HCT116 (cell line): ENCODE data around the gene MX2. TPM values are rescaled to one million over a fixed set of nuclear protein-coding genes. Genes with fewer than 3 reads are reported as not detected.

Experiments
- ATAC-seq: fragments of 200-7000 bp; cut with Tn5 transposase; 2 replicates; pipeline ENCODE4 v1.9.1; 2020; ENCODE audit warnings: mild to moderate bottlenecking, moderate library complexity
- BruUV-seq: library from RNA; stranded (reverse); fragments of 400-500 nt; replicated peaks from 2 replicates; lab custom pipeline; 2021; lab: Mats Ljungman, UMichigan
- CTCF ChIA-PET: fragments of 300-600 bp; sonication (Branson Sonifier 250); formaldehyde crosslinking; loops from one replicate; lab custom pipeline; 2021; ENCODE audit warnings: antibody characterized with exemption; lab: Charles Lee
- POLR2A ChIA-PET: fragments of 300-600, 350-600 bp; sonication (Branson Sonifier 250); formaldehyde crosslinking; loops from one replicate; lab custom pipeline; 2021; ENCODE audit warnings: antibody characterized with exemption; lab: Charles Lee
- RAD21 ChIA-PET, 2 experiments: fragments of 300-600 bp; sonication (Branson Sonifier 250); formaldehyde crosslinking; loops; one replicate each; lab custom pipeline; 2023; ENCODE audit warnings: low total read pairs in 2 of 2; ENCODE audit not compliant: uncharacterized antibody in 2 of 2, unreplicated experiment in 2 of 2, low non-redundant PET in 1 of 2; lab: Charles Lee
- DNase-seq: peaks from one replicate; pipeline ENCODE4 v3.0.0-alpha.2; 2010; ENCODE audit warnings: low read depth, low spot score
- H2AFZ ChIP-seq: fragments of 200-600 bp; shearing (Covaris generic), sonication (generic); 2 replicates; pipeline ENCODE4 v1.6.1; 2017; ENCODE audit warnings: low read depth, mixed run types, mixed read lengths, antibody characterized with exemption, low read length; ENCODE audit not compliant: poor library complexity, severe bottlenecking
- H3K27ac ChIP-seq: 2 replicates; pipeline ENCODE4 v1.5.1; 2012; ENCODE audit warnings: low read depth, low read length
- H3K27me3 ChIP-seq: fragments of 200-600 bp; sonication (generic); 2 replicates; pipeline ENCODE4 v1.6.1; 2016; ENCODE audit warnings: mixed run types, low read length, mixed read lengths; ENCODE audit not compliant: insufficient read depth
- H3K36me3 ChIP-seq, 2 experiments: fragments of 200-500 bp in 1 of 2; fragments of 200-600 bp in 1 of 2; sonication (Bioruptor generic) in 1 of 2; sonication (generic) in 1 of 2; 2 replicates each; pipeline versions ENCODE4 v1.5.1 to v1.6.1; 2014 to 2016; ENCODE audit warnings: low read length in 2 of 2, inconsistent platforms in 1 of 2, mixed read lengths in 1 of 2, mixed run types in 1 of 2; ENCODE audit not compliant: insufficient read depth in 2 of 2, control insufficient read depth in 1 of 2
- H3K4me1 ChIP-seq, 2 experiments: fragments of 200-600 bp in 1 of 2; sonication (generic) in 1 of 2; 2 replicates each; pipeline versions ENCODE4 v1.5.1 to v1.6.1; 2012 to 2017; ENCODE audit warnings: low read length in 2 of 2, inconsistent platforms in 1 of 2, mild to moderate bottlenecking in 1 of 2, mixed read lengths in 1 of 2, mixed run types in 1 of 2, moderate library complexity in 1 of 2; ENCODE audit not compliant: insufficient read depth in 2 of 2, control insufficient read depth in 1 of 2
- H3K4me2 ChIP-seq: fragments of 200-600 bp; sonication (generic); 2 replicates; pipeline ENCODE4 v1.6.1; 2017; ENCODE audit warnings: mixed run types, low read length, mixed read lengths
- H3K4me3 ChIP-seq, 2 experiments: fragments of 200-600 bp in 1 of 2; sonication (generic) in 1 of 2; replicated peaks in 1 of 2; 2 replicates each; pipeline ENCODE4 v1.5.1; 2011 to 2016; ENCODE audit warnings: low read length in 2 of 2, control low read depth in 1 of 2, low read depth in 1 of 2, mild to moderate bottlenecking in 1 of 2, mixed read lengths in 1 of 2, mixed run types in 1 of 2
- H3K79me2 ChIP-seq: fragments of 200-600 bp; sonication (generic); 2 replicates; pipeline ENCODE4 v1.6.1; 2017; ENCODE audit warnings: mild to moderate bottlenecking, mixed run types, low read length, moderate library complexity, mixed read lengths; ENCODE audit not compliant: insufficient read depth
- H3K9ac ChIP-seq: fragments of 200-600 bp; sonication (generic); 2 replicates; pipeline ENCODE4 v1.6.1; 2016; ENCODE audit warnings: low read length, mixed read lengths
- H3K9me2 ChIP-seq: fragments of 200-600 bp; sonication (generic), shearing (Covaris generic); 2 replicates; pipeline ENCODE4 v1.6.1; 2017; ENCODE audit warnings: mixed run types, mild to moderate bottlenecking, moderate library complexity; ENCODE audit not compliant: insufficient read depth
- H3K9me3 ChIP-seq, 2 experiments: fragments of 200-500 bp in 1 of 2; fragments of 200-600 bp in 1 of 2; sonication (Bioruptor generic) in 1 of 2; sonication (generic) in 1 of 2; 2 replicates each; pipeline ENCODE4 v1.6.1; 2014 to 2017; ENCODE audit warnings: low read length in 2 of 2, mixed read lengths in 2 of 2, inconsistent platforms in 1 of 2, low read depth in 1 of 2, mild to moderate bottlenecking in 1 of 2, mixed run types in 1 of 2, moderate library complexity in 1 of 2; ENCODE audit not compliant: control insufficient read depth in 1 of 2, insufficient read depth in 1 of 2
- H4K20me1 ChIP-seq: fragments of 200-600 bp; sonication (generic), shearing (Covaris generic); 2 replicates; pipeline ENCODE4 v1.6.1; 2017; ENCODE audit warnings: mixed run types, mild to moderate bottlenecking, moderate library complexity; ENCODE audit not compliant: insufficient read depth
- CEBPB ChIP-seq: IDR thresholded peaks from 2 replicates; pipeline ENCODE4 v1.6.1; 2012; ENCODE audit warnings: low read depth
- ELF1 ChIP-seq: IDR thresholded peaks from 2 replicates; pipeline ENCODE4 v1.6.1; 2012; ENCODE audit warnings: low read depth, borderline replicate concordance
- EZH2 ChIP-seq: fragments of 200-600 bp; sonication (generic); IDR thresholded peaks from 2 replicates; pipeline ENCODE4 v1.6.1; 2017; ENCODE audit warnings: antibody characterized with exemption, mixed run types
- EZH2phosphoT487 ChIP-seq: fragments of 200-600 bp; IDR thresholded peaks from 2 replicates; pipeline ENCODE4 v1.6.1; 2018; ENCODE audit warnings: antibody characterized with exemption, borderline replicate concordance
- FOSL1 ChIP-seq: IDR thresholded peaks from 2 replicates; pipeline ENCODE4 v1.6.1; 2012; ENCODE audit warnings: low read depth
- JUND ChIP-seq: IDR thresholded peaks from 2 replicates; pipeline ENCODE4 v1.6.1; 2012
- POLR2A ChIP-seq: IDR thresholded peaks from 2 replicates; pipeline ENCODE4 v1.7.0; 2011; ENCODE audit warnings: borderline replicate concordance; ENCODE audit not compliant: insufficient read depth, insufficient read length; ENCODE audit errors: extremely low read depth
- POLR2AphosphoS5 ChIP-seq: IDR thresholded peaks from 2 replicates; pipeline ENCODE4 v1.6.1; 2011; ENCODE audit warnings: mild to moderate bottlenecking, low read depth, low read length, moderate library complexity
- RAD21 ChIP-seq: IDR thresholded peaks from 2 replicates; pipeline ENCODE4 v1.6.1; 2012; ENCODE audit warnings: low read depth, mild to moderate bottlenecking
- SRF ChIP-seq: IDR thresholded peaks from 2 replicates; pipeline ENCODE4 v1.6.1; 2012; ENCODE audit warnings: low read depth
- YY1 ChIP-seq: IDR thresholded peaks from 2 replicates; pipeline ENCODE4 v1.6.1; 2011; ENCODE audit warnings: low read length, low read depth, moderate library complexity, mild to moderate bottlenecking; ENCODE audit not compliant: insufficient replicate concordance; ENCODE audit errors: extremely low read depth
- ZNF274 ChIP-seq: fragments of 200-500 bp; sonication (Bioruptor generic); IDR thresholded peaks from 2 replicates; pipeline ENCODE4 v1.6.1; 2014; ENCODE audit warnings: mild to moderate bottlenecking, low read depth, low read length, inconsistent platforms
- intact Hi-C: fragments of 100-400 bp; cut with micrococcal nuclease; formaldehyde crosslinking; loops from 2 replicates; pipeline ENCODE4 v1.10.0; 2022
- total RNA-seq: library from RNA; stranded (reverse); gene quantifications from one replicate; pipeline ENCODE4 v1.2.1, GENCODE V29; 2021; ENCODE audit not compliant: unreplicated experiment
- TF ChIP-seq, protein P1 (sequence below): IDR thresholded peaks from 2 replicates; pipeline ENCODE4 v1.6.1; 2011; ENCODE audit warnings: mild to moderate bottlenecking, low read length, moderate library complexity; ENCODE audit not compliant: insufficient replicate concordance; ENCODE audit errors: extremely low read depth
- TF ChIP-seq, protein P2 (sequence below): IDR thresholded peaks from 2 replicates; pipeline ENCODE4 v1.6.1; 2012
- TF ChIP-seq, protein P3 (sequence below), 3 experiments: fragments of 200-600 bp in 1 of 3; sonication (generic) in 1 of 3; IDR thresholded peaks in 2 of 3; conservative IDR thresholded peaks in 1 of 3; 2 replicates each; pipeline ENCODE4 v1.5.1; 2012 to 2017; ENCODE audit warnings: low read depth in 2 of 3, low read length in 2 of 3, antibody characterized with exemption in 1 of 3, borderline replicate concordance in 1 of 3, control low read depth in 1 of 3, mild to moderate bottlenecking in 1 of 3, mixed read lengths in 1 of 3, mixed run types in 1 of 3, moderate library complexity in 1 of 3; ENCODE audit not compliant: insufficient read depth in 1 of 3
- TF ChIP-seq, protein P4 (sequence below): IDR thresholded peaks from 2 replicates; pipeline ENCODE4 v1.6.1; 2012

MX2 gene
- total RNA-seq, 1 experiment from 2014 or later, result 0.22 TPM

DNA sequence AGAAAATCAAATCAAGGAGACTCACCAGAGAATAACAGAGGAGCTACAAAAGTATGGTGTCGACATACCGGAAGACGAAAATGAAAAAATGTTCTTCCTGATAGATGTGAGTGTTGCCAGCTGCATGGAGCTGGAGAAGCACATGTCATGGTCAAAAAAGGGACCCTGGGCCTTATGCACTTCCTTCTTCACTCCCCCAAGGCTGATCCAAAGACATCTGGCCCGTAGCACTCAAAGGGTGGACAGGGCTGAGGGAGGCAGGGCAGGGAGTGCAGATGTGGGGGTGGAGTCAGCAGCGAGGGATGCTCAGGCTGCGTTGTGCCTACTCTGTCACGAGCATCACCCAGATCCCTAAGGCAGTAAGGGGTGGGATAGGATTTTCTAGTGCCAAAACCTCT is 83.6 kb downstream of the MX2 start:
- H3K4me1 ChIP-seq, result no peaks in the 10 kb centered on the region
- H3K36me3 ChIP-seq, result no peaks in the 10 kb centered on the region
- ATAC-seq, result no peak
- H3K9ac ChIP-seq, result no peak overlapping the region
- H3K27me3 ChIP-seq, result no peaks in the 10 kb centered on the region
- RAD21 ChIA-PET, result no interaction called here
- CTCF ChIA-PET, result no interaction called here
- no peak for TF ChIP-seq ELF1
- no peak for TF ChIP-seq EZH2phosphoT487
- TF ChIP-seq EZH2, result no peak
- TF ChIP-seq JUND, result no peak
- no peak for TF ChIP-seq YY1
- H3K79me2 ChIP-seq, result no peaks in the 10 kb centered on the region
- intact Hi-C loops, result no loop called here
- H2AFZ ChIP-seq, result no peak overlapping the region
- H3K4me2 ChIP-seq, result no peak overlapping the region
- H3K9me2 ChIP-seq, result no peaks in the 10 kb centered on the region
- no peak overlapping the region for H3K27ac ChIP-seq
- no peak overlapping the region for H3K4me3 ChIP-seq
- POLR2A ChIA-PET, result no interaction called here
- no peaks in the 10 kb centered on the region for H3K9me3 ChIP-seq
- DNase-seq, result no peak
- H4K20me1 ChIP-seq, result no peaks in the 10 kb centered on the region
- BruUV-seq, result no TSS peak

DNA sequence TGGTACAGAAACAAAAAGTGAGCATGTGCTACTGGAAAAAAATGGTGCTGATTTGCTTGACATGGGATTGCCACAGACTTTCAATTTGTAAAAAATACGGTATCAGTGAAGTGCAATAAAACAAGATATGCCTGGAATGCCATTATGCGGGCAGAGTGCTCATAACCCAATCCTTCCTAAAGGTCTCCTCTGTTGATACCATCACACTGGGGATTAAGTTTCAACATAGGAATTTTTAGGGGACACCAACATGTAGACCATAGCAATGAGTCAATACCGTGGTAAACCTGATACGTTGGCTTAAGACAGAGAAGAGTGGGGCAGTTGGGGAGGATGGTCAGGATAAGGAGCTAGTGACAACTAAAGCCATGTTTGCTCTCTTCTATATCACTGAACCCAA is 84.8 kb downstream of the MX2 start:
- Histone ChIP-seq H3K9me3 (no peaks in the 10 kb centered on the region), H3K4me2 (no peak overlapping the region)
- POLR2A ChIA-PET, result no interaction called here
- TF ChIP-seq POLR2A (no peak), RAD21 (no peak), POLR2AphosphoS5 (no peak), CEBPB (no peak), SRF (no peak), FOSL1 (no peak), ZNF274 (no peak), YY1 (no peak)
- TF ChIP-seq, protein P1, sequence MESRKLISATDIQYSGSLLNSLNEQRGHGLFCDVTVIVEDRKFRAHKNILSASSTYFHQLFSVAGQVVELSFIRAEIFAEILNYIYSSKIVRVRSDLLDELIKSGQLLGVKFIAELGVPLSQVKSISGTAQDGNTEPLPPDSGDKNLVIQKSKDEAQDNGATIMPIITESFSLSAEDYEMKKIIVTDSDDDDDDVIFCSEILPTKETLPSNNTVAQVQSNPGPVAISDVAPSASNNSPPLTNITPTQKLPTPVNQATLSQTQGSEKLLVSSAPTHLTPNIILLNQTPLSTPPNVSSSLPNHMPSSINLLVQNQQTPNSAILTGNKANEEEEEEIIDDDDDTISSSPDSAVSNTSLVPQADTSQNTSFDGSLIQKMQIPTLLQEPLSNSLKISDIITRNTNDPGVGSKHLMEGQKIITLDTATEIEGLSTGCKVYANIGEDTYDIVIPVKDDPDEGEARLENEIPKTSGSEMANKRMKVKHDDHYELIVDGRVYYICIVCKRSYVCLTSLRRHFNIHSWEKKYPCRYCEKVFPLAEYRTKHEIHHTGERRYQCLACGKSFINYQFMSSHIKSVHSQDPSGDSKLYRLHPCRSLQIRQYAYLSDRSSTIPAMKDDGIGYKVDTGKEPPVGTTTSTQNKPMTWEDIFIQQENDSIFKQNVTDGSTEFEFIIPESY, result no peak
- TF ChIP-seq, protein P2, sequence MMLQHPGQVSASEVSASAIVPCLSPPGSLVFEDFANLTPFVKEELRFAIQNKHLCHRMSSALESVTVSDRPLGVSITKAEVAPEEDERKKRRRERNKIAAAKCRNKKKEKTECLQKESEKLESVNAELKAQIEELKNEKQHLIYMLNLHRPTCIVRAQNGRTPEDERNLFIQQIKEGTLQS, result no peak
- TF ChIP-seq, protein P3, sequence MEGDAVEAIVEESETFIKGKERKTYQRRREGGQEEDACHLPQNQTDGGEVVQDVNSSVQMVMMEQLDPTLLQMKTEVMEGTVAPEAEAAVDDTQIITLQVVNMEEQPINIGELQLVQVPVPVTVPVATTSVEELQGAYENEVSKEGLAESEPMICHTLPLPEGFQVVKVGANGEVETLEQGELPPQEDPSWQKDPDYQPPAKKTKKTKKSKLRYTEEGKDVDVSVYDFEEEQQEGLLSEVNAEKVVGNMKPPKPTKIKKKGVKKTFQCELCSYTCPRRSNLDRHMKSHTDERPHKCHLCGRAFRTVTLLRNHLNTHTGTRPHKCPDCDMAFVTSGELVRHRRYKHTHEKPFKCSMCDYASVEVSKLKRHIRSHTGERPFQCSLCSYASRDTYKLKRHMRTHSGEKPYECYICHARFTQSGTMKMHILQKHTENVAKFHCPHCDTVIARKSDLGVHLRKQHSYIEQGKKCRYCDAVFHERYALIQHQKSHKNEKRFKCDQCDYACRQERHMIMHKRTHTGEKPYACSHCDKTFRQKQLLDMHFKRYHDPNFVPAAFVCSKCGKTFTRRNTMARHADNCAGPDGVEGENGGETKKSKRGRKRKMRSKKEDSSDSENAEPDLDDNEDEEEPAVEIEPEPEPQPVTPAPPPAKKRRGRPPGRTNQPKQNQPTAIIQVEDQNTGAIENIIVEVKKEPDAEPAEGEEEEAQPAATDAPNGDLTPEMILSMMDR (IDR thresholded peaks at IDR 0.05 in 2 of 3, conservative IDR thresholded peaks at IDR 0.05 in 1 of 3; ENCODE audit: borderline replicate concordance in 1 of 3, insufficient read depth in 1 of 3, low read depth in 2 of 3, low read length in 2 of 3), result no peak
- TF ChIP-seq, protein P4, sequence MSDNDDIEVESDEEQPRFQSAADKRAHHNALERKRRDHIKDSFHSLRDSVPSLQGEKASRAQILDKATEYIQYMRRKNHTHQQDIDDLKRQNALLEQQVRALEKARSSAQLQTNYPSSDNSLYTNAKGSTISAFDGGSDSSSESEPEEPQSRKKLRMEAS, result no peak
- TF ChIP-seq, all 23 proteins: peak for 0
- Histone ChIP-seq H3K9me2 (no peaks in the 10 kb centered on the region), H3K36me3 (no peaks in the 10 kb centered on the region), H2AFZ (no peak overlapping the region), H3K4me3 (no peak overlapping the region), H3K79me2 (no peaks in the 10 kb centered on the region), H3K27ac (no peak overlapping the region), H3K27me3 (no peaks in the 10 kb centered on the region), H3K4me1 (no peaks in the 10 kb centered on the region), H4K20me1 (no peaks in the 10 kb centered on the region), H3K9ac (no peak overlapping the region)
- ATAC-seq (no peak), DNase-seq (no peak)
- intact Hi-C loops, result no loop called here
- BruUV-seq, result no TSS peak
- ChIA-PET RAD21 (no interaction called here), CTCF (no interaction called here)
